HCT116 (cell line): ENCODE data around the gene TFEB. TPM values are rescaled to one million over a fixed set of nuclear protein-coding genes. Genes with fewer than 3 reads are reported as not detected.

Source experiments
- ATAC-seq: fragments of 200-7000 bp; cut with Tn5 transposase; 2 replicates; pipeline ENCODE4 v1.9.1; 2020; ENCODE audit warnings: mild to moderate bottlenecking, moderate library complexity
- BruUV-seq: library from RNA; stranded (reverse); fragments of 400-500 nt; replicated peaks from 2 replicates; lab custom pipeline; 2021; lab: Mats Ljungman, UMichigan
- CTCF ChIA-PET: fragments of 300-600 bp; sonication (Branson Sonifier 250); formaldehyde crosslinking; loops from one replicate; lab custom pipeline; 2021; ENCODE audit warnings: antibody characterized with exemption; lab: Charles Lee
- POLR2A ChIA-PET: fragments of 300-600, 350-600 bp; sonication (Branson Sonifier 250); formaldehyde crosslinking; loops from one replicate; lab custom pipeline; 2021; ENCODE audit warnings: antibody characterized with exemption; lab: Charles Lee
- RAD21 ChIA-PET, 2 experiments: fragments of 300-600 bp; sonication (Branson Sonifier 250); formaldehyde crosslinking; loops; one replicate each; lab custom pipeline; 2023; ENCODE audit warnings: low total read pairs in 2 of 2; ENCODE audit not compliant: uncharacterized antibody in 2 of 2, unreplicated experiment in 2 of 2, low non-redundant PET in 1 of 2; lab: Charles Lee
- DNase-seq: peaks from one replicate; pipeline ENCODE4 v3.0.0-alpha.2; 2010; ENCODE audit warnings: low read depth, low spot score
- H2AFZ ChIP-seq: fragments of 200-600 bp; shearing (Covaris generic), sonication (generic); 2 replicates; pipeline ENCODE4 v1.6.1; 2017; ENCODE audit warnings: low read depth, mixed run types, mixed read lengths, antibody characterized with exemption, low read length; ENCODE audit not compliant: poor library complexity, severe bottlenecking
- H3K27ac ChIP-seq: 2 replicates; pipeline ENCODE4 v1.5.1; 2012; ENCODE audit warnings: low read depth, low read length
- H3K27me3 ChIP-seq: fragments of 200-600 bp; sonication (generic); 2 replicates; pipeline ENCODE4 v1.6.1; 2016; ENCODE audit warnings: mixed run types, low read length, mixed read lengths; ENCODE audit not compliant: insufficient read depth
- H3K36me3 ChIP-seq, 2 experiments: fragments of 200-500 bp in 1 of 2; fragments of 200-600 bp in 1 of 2; sonication (Bioruptor generic) in 1 of 2; sonication (generic) in 1 of 2; 2 replicates each; pipeline versions ENCODE4 v1.5.1 to v1.6.1; 2014 to 2016; ENCODE audit warnings: low read length in 2 of 2, inconsistent platforms in 1 of 2, mixed read lengths in 1 of 2, mixed run types in 1 of 2; ENCODE audit not compliant: insufficient read depth in 2 of 2, control insufficient read depth in 1 of 2
- H3K4me1 ChIP-seq, 2 experiments: fragments of 200-600 bp in 1 of 2; sonication (generic) in 1 of 2; 2 replicates each; pipeline versions ENCODE4 v1.5.1 to v1.6.1; 2012 to 2017; ENCODE audit warnings: low read length in 2 of 2, inconsistent platforms in 1 of 2, mild to moderate bottlenecking in 1 of 2, mixed read lengths in 1 of 2, mixed run types in 1 of 2, moderate library complexity in 1 of 2; ENCODE audit not compliant: insufficient read depth in 2 of 2, control insufficient read depth in 1 of 2
- H3K4me2 ChIP-seq: fragments of 200-600 bp; sonication (generic); 2 replicates; pipeline ENCODE4 v1.6.1; 2017; ENCODE audit warnings: mixed run types, low read length, mixed read lengths
- H3K4me3 ChIP-seq, 2 experiments: fragments of 200-600 bp in 1 of 2; sonication (generic) in 1 of 2; replicated peaks in 1 of 2; 2 replicates each; pipeline ENCODE4 v1.5.1; 2011 to 2016; ENCODE audit warnings: low read length in 2 of 2, control low read depth in 1 of 2, low read depth in 1 of 2, mild to moderate bottlenecking in 1 of 2, mixed read lengths in 1 of 2, mixed run types in 1 of 2
- H3K79me2 ChIP-seq: fragments of 200-600 bp; sonication (generic); 2 replicates; pipeline ENCODE4 v1.6.1; 2017; ENCODE audit warnings: mild to moderate bottlenecking, mixed run types, low read length, moderate library complexity, mixed read lengths; ENCODE audit not compliant: insufficient read depth
- H3K9ac ChIP-seq: fragments of 200-600 bp; sonication (generic); 2 replicates; pipeline ENCODE4 v1.6.1; 2016; ENCODE audit warnings: low read length, mixed read lengths
- H3K9me2 ChIP-seq: fragments of 200-600 bp; sonication (generic), shearing (Covaris generic); 2 replicates; pipeline ENCODE4 v1.6.1; 2017; ENCODE audit warnings: mixed run types, mild to moderate bottlenecking, moderate library complexity; ENCODE audit not compliant: insufficient read depth
- H3K9me3 ChIP-seq, 2 experiments: fragments of 200-500 bp in 1 of 2; fragments of 200-600 bp in 1 of 2; sonication (Bioruptor generic) in 1 of 2; sonication (generic) in 1 of 2; 2 replicates each; pipeline ENCODE4 v1.6.1; 2014 to 2017; ENCODE audit warnings: low read length in 2 of 2, mixed read lengths in 2 of 2, inconsistent platforms in 1 of 2, low read depth in 1 of 2, mild to moderate bottlenecking in 1 of 2, mixed run types in 1 of 2, moderate library complexity in 1 of 2; ENCODE audit not compliant: control insufficient read depth in 1 of 2, insufficient read depth in 1 of 2
- H4K20me1 ChIP-seq: fragments of 200-600 bp; sonication (generic), shearing (Covaris generic); 2 replicates; pipeline ENCODE4 v1.6.1; 2017; ENCODE audit warnings: mixed run types, mild to moderate bottlenecking, moderate library complexity; ENCODE audit not compliant: insufficient read depth
- CEBPB ChIP-seq: IDR thresholded peaks from 2 replicates; pipeline ENCODE4 v1.6.1; 2012; ENCODE audit warnings: low read depth
- POLR2AphosphoS5 ChIP-seq: IDR thresholded peaks from 2 replicates; pipeline ENCODE4 v1.6.1; 2011; ENCODE audit warnings: mild to moderate bottlenecking, low read depth, low read length, moderate library complexity
- RAD21 ChIP-seq: IDR thresholded peaks from 2 replicates; pipeline ENCODE4 v1.6.1; 2012; ENCODE audit warnings: low read depth, mild to moderate bottlenecking
- SIN3A ChIP-seq: IDR thresholded peaks from 2 replicates; pipeline ENCODE4 v1.6.1; 2012; ENCODE audit warnings: low read depth
- YY1 ChIP-seq: IDR thresholded peaks from 2 replicates; pipeline ENCODE4 v1.6.1; 2011; ENCODE audit warnings: low read length, low read depth, moderate library complexity, mild to moderate bottlenecking; ENCODE audit not compliant: insufficient replicate concordance; ENCODE audit errors: extremely low read depth
- intact Hi-C: fragments of 100-400 bp; cut with micrococcal nuclease; formaldehyde crosslinking; loops from 2 replicates; pipeline ENCODE4 v1.10.0; 2022
- total RNA-seq: library from RNA; stranded (reverse); gene quantifications from one replicate; pipeline ENCODE4 v1.2.1, GENCODE V29; 2021; ENCODE audit not compliant: unreplicated experiment

TFEB gene
- total RNA-seq, 1 experiment from 2014 or later, result 4.8 TPM

GRCh38 chr6:41718828-41719227 lies 16.6 kb downstream of the TFEB start:
- Histone ChIP-seq H3K9me3 (no peaks in the 10 kb centered on the region), H3K27me3 (no peaks in the 10 kb centered on the region), H3K27ac (no peak overlapping the region), H3K4me2 (no peak overlapping the region), H3K79me2 (no peaks in the 10 kb centered on the region), H3K4me1 (peaks cover 20 to 29% of the 10 kb centered on the region in 2 experiments), H3K9ac (no peak overlapping the region), H3K9me2 (no peaks in the 10 kb centered on the region), H2AFZ (no peak overlapping the region), H3K4me3 (no peak overlapping the region), H3K36me3 (no peaks in the 10 kb centered on the region), H4K20me1 (no peaks in the 10 kb centered on the region)
- CTCF ChIA-PET, result interaction anchor here (1.5 to 1.6 kb wide), 2 partner anchors 13 to 16 kb away, joined by 5 read pairs; no protein-coding TSS in a partner anchor
- DNase-seq (no peak), ATAC-seq (no peak)
- POLR2A ChIA-PET, result no interaction called here
- no TSS peak for BruUV-seq
- intact Hi-C loops, result no loop called here
- TF ChIP-seq CEBPB (no peak), RAD21 (no peak), POLR2AphosphoS5 (no peak)
- RAD21 ChIA-PET, result interaction anchor here in 1 of 2 experiments (0.6 kb wide), 1 partner anchor 116 kb away, joined by 3 read pairs; no protein-coding TSS in a partner anchor

DNA sequence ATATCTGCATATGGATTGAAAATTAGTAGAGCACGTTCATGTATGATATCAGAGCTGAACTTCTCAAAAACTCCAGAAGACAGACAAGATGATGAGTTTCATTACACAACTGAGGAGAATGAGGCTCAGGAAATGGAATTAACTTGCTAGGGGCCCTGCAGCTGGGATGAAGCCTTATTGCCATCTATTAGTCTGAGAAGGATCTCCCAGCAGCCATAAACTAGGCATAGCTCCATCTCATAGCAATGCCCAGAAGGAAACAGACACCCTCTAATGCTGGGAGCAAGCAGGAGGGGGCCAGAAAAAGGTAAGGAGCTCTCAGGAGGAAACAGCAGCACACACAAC lies 18.0 kb downstream of the TFEB start:
- RAD21 ChIA-PET, result no interaction called here
- intact Hi-C loops, result no loop called here
- H3K4me1 ChIP-seq, result peaks cover 34 to 44% of the 10 kb centered on the region in 2 experiments
- TF ChIP-seq YY1 (no peak), CEBPB (no peak), SIN3A (no peak)
- TF ChIP-seq, all 23 proteins: peak for 0
- Histone ChIP-seq H4K20me1 (no peaks in the 10 kb centered on the region), H3K27ac (no peak overlapping the region), H3K79me2 (no peaks in the 10 kb centered on the region), H3K4me3 (no peak overlapping the region), H3K9me3 (no peaks in the 10 kb centered on the region), H3K4me2 (no peak overlapping the region), H3K9ac (no peak overlapping the region), H3K27me3 (no peaks in the 10 kb centered on the region), H2AFZ (no peak overlapping the region), H3K9me2 (no peaks in the 10 kb centered on the region), H3K36me3 (no peaks in the 10 kb centered on the region)
- no TSS peak for BruUV-seq
- ChIA-PET CTCF (interaction anchor here (0.6 kb wide), 1 partner anchor 11 kb away, joined by 3 read pairs; no protein-coding TSS in a partner anchor), POLR2A (no interaction called here)
- DNase-seq (no peak), ATAC-seq (no peak)
